ENCODE data around the gene ZEB1. TPM values are rescaled to one million over a fixed set of nuclear protein-coding genes. Genes with fewer than 3 reads are reported as not detected.

The ZEB1 gene
- total and polyA plus RNA-seq, 10 of the 15 experiments (the other 5 are each of a cell fraction or from before 2014, with no cell fraction given) = 10.4 to 35.6 (median 24.5) TPM

DNA sequence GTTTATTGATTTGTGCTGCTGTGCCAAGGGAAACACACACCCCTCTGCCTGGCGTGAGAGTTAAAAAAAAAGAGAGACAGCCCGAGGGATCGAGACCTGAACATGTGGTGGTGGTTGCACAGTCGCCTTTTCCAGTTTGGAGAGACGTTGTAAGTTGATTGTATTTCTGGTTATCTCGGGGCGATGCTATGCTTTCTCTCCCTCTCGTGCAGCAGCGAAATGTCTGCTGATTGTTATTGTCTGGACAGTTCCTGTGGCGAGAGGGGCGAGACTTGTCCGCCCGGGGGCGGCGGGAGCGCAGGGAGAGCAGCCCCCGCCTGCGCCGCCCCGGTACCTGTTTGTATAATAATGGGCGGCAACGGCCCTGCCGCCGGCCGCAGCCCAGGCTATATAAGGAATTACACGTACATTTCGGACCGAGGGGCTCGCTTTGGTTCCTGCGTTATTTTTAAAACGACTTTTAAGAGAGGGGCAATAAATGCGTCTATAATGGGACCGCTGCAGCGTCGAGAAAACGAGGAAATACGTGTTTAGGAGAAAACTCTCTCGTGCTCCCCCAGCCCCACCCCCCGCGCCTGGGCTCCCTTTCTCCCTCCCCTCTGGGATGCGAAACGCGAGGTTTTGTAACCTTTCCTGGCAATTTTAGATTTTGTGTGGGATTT, 1.7 kb downstream of the ZEB1 start (continued):
- TF ChIP-seq, protein P1, sequence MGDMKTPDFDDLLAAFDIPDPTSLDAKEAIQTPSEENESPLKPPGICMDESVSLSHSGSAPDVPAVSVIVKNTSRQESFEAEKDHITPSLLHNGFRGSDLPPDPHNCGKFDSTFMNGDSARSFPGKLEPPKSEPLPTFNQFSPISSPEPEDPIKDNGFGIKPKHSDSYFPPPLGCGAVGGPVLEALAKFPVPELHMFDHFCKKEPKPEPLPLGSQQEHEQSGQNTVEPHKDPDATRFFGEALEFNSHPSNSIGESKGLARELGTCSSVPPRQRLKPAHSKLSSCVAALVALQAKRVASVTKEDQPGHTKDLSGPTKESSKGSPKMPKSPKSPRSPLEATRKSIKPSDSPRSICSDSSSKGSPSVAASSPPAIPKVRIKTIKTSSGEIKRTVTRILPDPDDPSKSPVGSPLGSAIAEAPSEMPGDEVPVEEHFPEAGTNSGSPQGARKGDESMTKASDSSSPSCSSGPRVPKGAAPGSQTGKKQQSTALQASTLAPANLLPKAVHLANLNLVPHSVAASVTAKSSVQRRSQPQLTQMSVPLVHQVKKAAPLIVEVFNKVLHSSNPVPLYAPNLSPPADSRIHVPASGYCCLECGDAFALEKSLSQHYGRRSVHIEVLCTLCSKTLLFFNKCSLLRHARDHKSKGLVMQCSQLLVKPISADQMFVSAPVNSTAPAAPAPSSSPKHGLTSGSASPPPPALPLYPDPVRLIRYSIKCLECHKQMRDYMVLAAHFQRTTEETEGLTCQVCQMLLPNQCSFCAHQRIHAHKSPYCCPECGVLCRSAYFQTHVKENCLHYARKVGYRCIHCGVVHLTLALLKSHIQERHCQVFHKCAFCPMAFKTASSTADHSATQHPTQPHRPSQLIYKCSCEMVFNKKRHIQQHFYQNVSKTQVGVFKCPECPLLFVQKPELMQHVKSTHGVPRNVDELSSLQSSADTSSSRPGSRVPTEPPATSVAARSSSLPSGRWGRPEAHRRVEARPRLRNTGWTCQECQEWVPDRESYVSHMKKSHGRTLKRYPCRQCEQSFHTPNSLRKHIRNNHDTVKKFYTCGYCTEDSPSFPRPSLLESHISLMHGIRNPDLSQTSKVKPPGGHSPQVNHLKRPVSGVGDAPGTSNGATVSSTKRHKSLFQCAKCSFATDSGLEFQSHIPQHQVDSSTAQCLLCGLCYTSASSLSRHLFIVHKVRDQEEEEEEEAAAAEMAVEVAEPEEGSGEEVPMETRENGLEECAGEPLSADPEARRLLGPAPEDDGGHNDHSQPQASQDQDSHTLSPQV (IDR thresholded peaks at IDR 0.05) = no peak
- TF ChIP-seq JUND (IDR thresholded peaks at IDR 0.05; ENCODE audit: low read depth, low read length) = no peak
- no peak for TF ChIP-seq FOS (IDR thresholded peaks at IDR 0.05; ENCODE audit: borderline replicate concordance, extremely low read depth, insufficient read length)
- peak; percentile 53 to 93; a peak in 3 of 4 replicates for TF ChIP-seq SRF (IDR thresholded peaks at IDR 0.05; ENCODE audit: low read depth in 2 of 2, low read length in 2 of 2)
- no peak for TF ChIP-seq TCF7 (IDR thresholded peaks at IDR 0.05; ENCODE audit: borderline replicate concordance)
- TF ChIP-seq, protein P2, sequence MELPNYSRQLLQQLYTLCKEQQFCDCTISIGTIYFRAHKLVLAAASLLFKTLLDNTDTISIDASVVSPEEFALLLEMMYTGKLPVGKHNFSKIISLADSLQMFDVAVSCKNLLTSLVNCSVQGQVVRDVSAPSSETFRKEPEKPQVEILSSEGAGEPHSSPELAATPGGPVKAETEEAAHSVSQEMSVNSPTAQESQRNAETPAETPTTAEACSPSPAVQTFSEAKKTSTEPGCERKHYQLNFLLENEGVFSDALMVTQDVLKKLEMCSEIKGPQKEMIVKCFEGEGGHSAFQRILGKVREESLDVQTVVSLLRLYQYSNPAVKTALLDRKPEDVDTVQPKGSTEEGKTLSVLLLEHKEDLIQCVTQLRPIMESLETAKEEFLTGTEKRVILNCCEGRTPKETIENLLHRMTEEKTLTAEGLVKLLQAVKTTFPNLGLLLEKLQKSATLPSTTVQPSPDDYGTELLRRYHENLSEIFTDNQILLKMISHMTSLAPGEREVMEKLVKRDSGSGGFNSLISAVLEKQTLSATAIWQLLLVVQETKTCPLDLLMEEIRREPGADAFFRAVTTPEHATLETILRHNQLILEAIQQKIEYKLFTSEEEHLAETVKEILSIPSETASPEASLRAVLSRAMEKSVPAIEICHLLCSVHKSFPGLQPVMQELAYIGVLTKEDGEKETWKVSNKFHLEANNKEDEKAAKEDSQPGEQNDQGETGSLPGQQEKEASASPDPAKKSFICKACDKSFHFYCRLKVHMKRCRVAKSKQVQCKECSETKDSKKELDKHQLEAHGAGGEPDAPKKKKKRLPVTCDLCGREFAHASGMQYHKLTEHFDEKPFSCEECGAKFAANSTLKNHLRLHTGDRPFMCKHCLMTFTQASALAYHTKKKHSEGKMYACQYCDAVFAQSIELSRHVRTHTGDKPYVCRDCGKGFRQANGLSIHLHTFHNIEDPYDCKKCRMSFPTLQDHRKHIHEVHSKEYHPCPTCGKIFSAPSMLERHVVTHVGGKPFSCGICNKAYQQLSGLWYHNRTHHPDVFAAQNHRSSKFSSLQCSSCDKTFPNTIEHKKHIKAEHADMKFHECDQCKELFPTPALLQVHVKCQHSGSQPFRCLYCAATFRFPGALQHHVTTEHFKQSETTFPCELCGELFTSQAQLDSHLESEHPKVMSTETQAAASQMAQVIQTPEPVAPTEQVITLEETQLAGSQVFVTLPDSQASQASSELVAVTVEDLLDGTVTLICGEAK (IDR thresholded peaks at IDR 0.05; ENCODE audit: borderline replicate concordance) = no peak
- TF ChIP-seq BHLHE40 (IDR thresholded peaks at IDR 0.05; ENCODE audit: borderline replicate concordance in 1 of 2, low read depth in 2 of 2, low read length in 1 of 2) = peak in 1 of 2 experiments; percentile 48; a peak in 1 of 4 replicates
- TF ChIP-seq, protein P3, sequence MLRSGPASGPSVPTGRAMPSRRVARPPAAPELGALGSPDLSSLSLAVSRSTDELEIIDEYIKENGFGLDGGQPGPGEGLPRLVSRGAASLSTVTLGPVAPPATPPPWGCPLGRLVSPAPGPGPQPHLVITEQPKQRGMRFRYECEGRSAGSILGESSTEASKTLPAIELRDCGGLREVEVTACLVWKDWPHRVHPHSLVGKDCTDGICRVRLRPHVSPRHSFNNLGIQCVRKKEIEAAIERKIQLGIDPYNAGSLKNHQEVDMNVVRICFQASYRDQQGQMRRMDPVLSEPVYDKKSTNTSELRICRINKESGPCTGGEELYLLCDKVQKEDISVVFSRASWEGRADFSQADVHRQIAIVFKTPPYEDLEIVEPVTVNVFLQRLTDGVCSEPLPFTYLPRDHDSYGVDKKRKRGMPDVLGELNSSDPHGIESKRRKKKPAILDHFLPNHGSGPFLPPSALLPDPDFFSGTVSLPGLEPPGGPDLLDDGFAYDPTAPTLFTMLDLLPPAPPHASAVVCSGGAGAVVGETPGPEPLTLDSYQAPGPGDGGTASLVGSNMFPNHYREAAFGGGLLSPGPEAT (IDR thresholded peaks at IDR 0.05; ENCODE audit: low read depth) = 0 out of 2 replicates have a peak, but pooled peaks have one; percentile 24
- no peak for TF ChIP-seq ZNF274 (IDR thresholded peaks at IDR 0.05; ENCODE audit: insufficient read depth, insufficient read length)
- no peak; the same call in 1 of the 2 replicates for TF ChIP-seq RB1 (IDR thresholded peaks at IDR 0.05; ENCODE audit: borderline replicate concordance)
- no peak for TF ChIP-seq PAX5 (IDR thresholded peaks at IDR 0.05; ENCODE audit: borderline replicate concordance, low read depth, low read length)
- TF ChIP-seq, protein P4, sequence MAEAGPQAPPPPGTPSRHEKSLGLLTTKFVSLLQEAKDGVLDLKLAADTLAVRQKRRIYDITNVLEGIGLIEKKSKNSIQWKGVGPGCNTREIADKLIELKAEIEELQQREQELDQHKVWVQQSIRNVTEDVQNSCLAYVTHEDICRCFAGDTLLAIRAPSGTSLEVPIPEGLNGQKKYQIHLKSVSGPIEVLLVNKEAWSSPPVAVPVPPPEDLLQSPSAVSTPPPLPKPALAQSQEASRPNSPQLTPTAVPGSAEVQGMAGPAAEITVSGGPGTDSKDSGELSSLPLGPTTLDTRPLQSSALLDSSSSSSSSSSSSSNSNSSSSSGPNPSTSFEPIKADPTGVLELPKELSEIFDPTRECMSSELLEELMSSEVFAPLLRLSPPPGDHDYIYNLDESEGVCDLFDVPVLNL (IDR thresholded peaks at IDR 0.05; ENCODE audit: low read depth, low read length) = 0 out of 2 replicates have a peak, but pooled peaks have one; percentile 15
- TF ChIP-seq SIX5 (IDR thresholded peaks at IDR 0.05; ENCODE audit: low read depth, low read length, severe bottlenecking) = no peak
- TF ChIP-seq, protein P5, sequence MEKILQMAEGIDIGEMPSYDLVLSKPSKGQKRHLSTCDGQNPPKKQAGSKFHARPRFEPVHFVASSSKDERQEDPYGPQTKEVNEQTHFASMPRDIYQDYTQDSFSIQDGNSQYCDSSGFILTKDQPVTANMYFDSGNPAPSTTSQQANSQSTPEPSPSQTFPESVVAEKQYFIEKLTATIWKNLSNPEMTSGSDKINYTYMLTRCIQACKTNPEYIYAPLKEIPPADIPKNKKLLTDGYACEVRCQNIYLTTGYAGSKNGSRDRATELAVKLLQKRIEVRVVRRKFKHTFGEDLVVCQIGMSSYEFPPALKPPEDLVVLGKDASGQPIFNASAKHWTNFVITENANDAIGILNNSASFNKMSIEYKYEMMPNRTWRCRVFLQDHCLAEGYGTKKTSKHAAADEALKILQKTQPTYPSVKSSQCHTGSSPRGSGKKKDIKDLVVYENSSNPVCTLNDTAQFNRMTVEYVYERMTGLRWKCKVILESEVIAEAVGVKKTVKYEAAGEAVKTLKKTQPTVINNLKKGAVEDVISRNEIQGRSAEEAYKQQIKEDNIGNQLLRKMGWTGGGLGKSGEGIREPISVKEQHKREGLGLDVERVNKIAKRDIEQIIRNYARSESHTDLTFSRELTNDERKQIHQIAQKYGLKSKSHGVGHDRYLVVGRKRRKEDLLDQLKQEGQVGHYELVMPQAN (conservative IDR thresholded peaks at IDR 0.05) = peak; percentile 68
